Suppressor macrophage (primary cell): Measurements from ENCODE around the gene SIGLEC15.

Experiments
- DNase-seq, 4 experiments: peaks; one replicate each; pipeline ENCODE4 v3.0.0-alpha.2; 2020 to 2022

The SIGLEC15 gene

DNA sequence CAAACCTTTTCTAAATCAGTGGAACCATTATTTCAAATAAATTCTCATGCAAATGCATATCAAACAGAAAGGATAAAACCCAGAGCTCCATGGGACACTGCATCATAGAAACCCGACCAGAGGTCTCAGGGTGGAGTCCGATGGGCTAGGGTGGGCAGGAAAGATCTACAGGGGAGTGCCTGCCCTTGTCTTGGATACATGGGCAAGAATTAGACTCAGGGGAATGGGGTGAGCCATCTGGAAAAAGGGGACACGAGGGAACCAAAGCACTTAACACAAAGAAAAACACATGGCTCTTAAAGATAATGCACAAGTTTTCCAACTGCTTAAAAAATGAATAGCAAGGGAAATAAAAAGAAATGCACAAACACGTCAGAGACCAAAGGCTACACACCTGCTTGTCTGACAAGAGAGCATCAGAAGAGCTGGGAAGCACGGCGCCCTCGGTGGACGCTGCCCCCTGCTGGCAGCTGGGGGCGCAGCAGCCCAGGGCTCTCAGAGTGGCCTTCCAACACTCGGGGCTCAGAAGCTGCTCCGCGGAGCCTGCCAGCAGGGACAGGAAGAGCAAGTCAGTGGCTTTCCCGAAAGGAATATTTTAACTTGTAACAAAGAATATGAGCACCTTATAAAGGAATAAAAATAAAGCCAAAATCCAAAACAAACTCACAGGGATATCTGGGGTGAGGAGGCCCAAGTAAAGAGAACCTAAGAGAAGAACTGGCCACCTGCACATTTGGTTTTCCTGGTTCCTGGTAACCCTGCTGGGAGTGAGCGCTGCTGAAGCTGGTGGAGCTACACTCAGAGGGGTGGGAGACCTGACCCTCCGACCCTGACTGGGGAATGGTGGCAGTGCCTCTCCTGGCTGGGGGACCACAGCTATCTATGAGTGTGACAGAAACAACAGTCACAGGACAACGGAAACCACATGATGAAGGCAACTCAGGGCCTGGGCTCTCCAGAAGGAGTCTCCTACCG, 54.5 kb downstream of the SIGLEC15 start:
- peak; percentile 59 to 84 (median 77) for DNase-seq

DNA sequence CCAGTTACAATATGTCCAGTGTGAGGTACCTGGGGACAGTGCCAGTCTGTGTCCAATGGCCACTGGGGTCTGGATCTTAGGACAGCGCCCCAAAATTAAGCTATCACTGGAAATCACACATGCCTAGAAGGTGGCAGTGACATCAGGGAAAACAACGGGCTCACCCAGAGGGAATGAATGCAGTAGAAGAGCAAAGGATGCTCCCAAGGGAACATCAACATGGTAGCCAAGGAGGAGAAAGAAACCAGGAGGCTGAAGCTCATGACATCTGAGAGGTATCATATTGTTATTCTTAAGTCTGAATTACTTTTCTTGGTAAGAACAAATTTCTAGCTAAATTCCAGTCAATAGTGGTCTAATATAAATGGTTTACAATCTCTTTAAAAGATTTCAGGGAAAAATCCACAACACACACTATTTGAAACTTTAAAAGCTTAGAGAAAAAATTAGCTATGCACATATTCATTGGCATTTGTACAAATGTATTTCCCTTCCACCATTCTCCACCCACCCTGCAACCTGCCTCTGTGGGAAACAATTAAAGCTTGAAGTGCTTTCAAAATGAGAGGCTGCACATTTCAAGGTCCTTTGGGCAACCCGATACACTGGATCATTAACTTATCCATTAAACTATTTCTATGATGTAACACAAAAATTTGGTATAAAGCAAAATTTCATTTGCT, 55.5 kb downstream of the SIGLEC15 start:
- DNase-seq, result no peak

DNA sequence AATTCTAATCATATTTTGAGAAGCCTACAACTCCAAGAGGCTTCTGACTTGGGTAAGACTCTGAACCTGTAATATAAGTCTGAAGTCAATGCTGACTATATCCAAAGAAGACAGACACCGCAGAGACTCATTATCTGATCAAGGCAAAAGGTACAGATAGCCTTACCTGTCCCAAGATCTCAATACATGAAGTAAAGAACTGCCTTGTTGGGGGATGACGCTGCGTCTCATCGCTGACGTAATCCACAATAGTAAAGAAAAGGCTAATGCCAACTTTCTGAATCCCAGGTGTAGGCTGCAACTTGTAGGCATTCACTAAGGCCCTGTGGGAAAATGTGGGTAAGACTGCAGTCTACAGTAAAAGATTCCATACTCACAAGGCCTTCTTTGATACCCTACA, 62.1 kb downstream of the SIGLEC15 start:
- no peak for DNase-seq

GRCh38 chr18:45889419-45890064, 64.1 kb downstream of the SIGLEC15 start:
- peak; percentile 48 to 74 (median 64) for DNase-seq

DNA sequence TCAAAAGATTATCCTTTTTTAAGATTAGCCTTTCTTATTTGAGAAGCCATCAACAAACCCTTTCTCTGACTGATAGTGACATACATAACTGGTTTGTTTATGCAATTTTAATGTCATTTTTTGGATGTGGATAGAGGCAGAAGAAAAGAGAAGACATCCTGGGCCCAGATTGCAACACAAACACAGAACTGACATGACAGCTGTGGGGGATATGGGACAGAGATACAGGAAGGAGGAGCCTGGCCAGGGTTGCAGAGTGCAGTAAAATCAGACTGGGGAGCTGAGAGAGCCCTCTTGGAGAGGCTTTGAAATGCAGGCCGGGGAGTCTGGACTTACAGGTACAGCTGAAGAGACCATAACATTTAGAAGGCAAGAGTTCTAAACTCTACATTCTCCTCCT, 65.1 kb downstream of the SIGLEC15 start:
- DNase-seq, result peak; percentile 82 to 89 (median 86)

DNA sequence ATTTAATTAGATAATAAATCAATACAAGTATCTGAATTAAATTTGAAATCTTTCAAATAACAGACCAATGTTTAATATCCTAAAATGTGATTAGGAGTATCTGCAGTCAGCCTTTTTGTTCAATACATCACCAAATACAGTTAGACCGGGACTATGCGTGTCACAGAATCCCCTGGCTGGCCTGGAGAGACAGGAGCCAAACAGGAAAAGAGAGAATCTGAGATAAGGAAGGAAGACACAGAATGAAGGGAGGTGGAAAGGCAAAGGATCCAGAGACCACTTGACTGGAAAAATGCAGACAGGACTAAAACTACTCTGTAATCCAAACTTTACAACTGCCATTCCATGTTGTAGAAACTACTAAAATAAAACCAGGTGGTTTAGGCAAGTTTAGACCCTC, 66.3 kb downstream of the SIGLEC15 start:
- DNase-seq, result no peak
